Activated CD8-positive, alpha-beta memory T cell treated with anti-CD3 and anti-CD28 coated beads for 1 hour (primary cell): ENCODE measurements around the gene GTF2F2.

Source experiments
- DNase-seq, 2 donors: peaks; one replicate each; pipeline ENCODE4 v3.0.0-alpha.2; 2020; ENCODE audit warnings: low read depth in 1 of 2; ENCODE audit errors: extremely low read depth in 1 of 2

Gene GTF2F2

GRCh38 chr13:45120967-45121831 is 889 bp downstream of the GTF2F2 start:
- no peak for DNase-seq

- no peak for DNase-seq
Measured at GRCh38 chr13:45122941-45123340, 2.6 kb downstream of the GTF2F2 start.

DNA sequence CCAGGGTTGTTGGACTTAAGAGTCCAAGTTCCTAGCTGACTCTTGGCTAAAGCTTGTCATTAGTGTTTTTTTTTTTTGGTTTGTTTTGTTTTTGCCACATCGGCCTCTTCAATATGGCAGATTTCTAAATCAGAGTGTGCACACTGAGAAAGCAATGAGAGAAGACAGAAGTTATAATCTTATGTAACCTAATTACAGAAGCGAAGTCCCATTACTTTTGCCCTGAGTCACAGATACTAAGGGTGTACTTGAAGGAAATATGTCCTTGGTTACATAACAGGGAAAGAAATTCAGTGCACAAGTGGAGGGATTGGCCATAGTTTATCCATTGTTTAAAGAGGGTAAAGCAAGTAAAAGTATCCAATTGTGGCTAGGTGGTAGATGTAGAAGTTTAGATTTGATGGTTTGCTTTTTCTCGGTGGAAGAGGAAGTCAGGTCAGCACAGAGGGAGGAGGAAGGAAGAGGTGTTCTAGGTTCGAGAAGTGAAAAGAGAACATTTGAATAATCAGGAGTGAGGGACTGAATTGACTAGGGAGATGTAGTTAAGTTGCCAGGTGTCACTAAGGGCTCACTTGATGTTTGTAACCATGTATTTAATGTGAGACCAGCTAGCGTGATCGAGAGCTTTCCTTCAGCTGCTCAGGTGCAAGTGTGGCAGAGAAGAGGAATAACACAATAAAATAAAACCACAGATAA is 12.2 kb downstream of the GTF2F2 start:
- no peak for DNase-seq

- DNase-seq = no peak
Measured at GRCh38 chr13:45133396-45134118, 13.2 kb downstream of the GTF2F2 start.

GRCh38 chr13:45136741-45137504 is 16.6 kb downstream of the GTF2F2 start:
- no peak for DNase-seq

- DNase-seq = no peak
Measured at GRCh38 chr13:45137526-45137925, 17.2 kb downstream of the GTF2F2 start.

- no peak for DNase-seq
Measured at GRCh38 chr13:45138282-45138681, 18.0 kb downstream of the GTF2F2 start.

- DNase-seq = no peak
Measured at GRCh38 chr13:45141369-45141768, 21.1 kb downstream of the GTF2F2 start.

GRCh38 chr13:45142440-45143345 is 22.4 kb downstream of the GTF2F2 start:
- no peak for DNase-seq

- no peak for DNase-seq
Measured at GRCh38 chr13:45143346-45143751, 23.0 kb downstream of the GTF2F2 start.

DNA sequence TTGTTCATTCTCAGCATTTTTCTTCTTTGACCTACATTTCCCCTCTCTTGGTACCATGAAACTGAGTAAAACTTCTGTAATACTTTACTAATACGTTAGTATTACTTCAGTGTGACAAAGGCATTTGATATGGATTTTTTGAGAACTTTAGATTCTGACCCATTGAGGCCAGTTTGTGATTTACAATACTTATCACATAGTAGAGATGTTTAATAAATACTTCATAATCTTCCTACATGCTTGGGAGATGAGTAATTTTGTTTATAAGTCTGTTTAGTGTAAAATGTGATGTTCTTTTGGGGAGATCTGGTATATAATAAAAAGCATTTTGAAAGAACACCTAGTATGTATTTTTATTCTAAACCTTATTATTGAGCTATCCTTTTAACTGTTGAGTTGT is 29.7 kb downstream of the GTF2F2 start:
- DNase-seq = no peak

DNA sequence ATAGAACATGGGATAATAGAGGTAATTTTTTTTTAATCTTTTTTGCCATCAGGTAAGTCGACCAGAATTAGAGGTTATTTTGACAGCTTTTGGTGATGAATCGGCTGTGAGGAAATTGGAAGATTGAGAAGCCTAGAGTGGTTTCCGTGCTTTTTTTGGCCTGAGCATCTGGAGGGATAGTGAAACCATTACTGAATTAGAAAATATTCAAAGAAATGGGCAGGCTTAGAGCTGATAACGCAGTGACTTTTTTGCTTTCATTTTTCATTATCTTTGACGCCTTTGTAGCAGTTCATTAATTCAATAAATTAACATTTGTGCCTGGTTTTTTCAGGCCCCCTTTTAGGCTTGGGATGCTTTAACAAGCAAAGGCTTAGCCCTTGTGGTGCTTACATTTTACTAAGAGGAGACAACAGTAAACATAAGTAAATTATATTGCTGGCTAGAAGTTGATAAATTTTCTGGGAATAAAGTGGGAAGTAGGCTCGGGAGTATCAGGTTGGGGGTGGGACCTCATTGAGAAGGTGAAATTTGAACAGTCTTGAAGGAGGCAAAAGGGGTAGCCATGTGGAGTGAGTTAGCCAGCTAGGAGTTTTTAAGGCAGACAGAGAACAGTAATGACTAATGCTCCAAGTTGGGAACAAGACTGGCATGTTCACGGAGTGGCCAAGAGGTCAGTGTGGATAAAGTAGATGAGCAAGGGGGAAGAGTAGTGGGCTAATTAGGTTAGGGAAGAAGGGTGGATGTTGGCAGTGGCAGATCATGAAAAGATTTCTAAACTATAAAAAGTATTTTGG is 36.5 kb downstream of the GTF2F2 start:
- no peak for DNase-seq

DNA sequence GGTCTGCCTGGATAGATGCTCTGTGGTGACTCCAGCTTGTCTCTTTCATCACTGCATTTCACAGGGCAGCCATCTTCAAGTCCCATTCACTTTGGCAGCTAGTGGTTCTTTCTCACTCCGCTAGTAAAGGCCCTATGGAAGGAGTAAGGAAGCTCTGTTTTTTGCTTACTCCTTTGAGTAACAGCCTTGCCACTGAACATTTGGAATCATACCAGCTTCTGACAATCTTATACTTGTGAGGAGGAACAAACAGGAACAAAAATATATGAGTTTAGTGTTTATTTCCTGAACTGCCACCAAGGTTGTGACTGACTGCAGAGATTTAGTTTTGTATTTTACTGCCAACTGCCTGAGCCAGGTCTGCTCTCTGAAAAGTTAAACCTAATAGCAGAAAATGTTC is 41.9 kb downstream of the GTF2F2 start:
- no peak for DNase-seq

DNA sequence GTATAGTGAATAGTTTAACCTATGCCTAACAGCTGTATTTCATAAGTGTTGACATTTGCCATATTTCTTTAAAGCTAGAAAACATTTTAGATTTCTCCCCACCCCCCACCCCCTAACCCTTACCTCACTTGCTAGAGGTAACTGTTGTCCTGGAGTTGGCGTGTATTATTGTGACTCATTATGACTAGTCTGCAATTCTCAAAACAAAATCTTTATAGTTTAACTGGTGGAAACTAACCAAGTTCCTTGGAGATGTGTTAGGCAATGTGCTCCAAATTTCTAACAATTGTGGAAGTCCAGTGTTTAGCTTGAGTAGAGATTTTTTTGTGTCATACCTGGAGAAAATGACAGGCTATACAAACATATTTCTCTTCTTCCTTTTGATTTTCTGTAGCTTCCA is 42.5 kb downstream of the GTF2F2 start:
- no peak for DNase-seq

- DNase-seq = no peak
Measured at GRCh38 chr13:45166858-45167257, 46.5 kb downstream of the GTF2F2 start.

DNA sequence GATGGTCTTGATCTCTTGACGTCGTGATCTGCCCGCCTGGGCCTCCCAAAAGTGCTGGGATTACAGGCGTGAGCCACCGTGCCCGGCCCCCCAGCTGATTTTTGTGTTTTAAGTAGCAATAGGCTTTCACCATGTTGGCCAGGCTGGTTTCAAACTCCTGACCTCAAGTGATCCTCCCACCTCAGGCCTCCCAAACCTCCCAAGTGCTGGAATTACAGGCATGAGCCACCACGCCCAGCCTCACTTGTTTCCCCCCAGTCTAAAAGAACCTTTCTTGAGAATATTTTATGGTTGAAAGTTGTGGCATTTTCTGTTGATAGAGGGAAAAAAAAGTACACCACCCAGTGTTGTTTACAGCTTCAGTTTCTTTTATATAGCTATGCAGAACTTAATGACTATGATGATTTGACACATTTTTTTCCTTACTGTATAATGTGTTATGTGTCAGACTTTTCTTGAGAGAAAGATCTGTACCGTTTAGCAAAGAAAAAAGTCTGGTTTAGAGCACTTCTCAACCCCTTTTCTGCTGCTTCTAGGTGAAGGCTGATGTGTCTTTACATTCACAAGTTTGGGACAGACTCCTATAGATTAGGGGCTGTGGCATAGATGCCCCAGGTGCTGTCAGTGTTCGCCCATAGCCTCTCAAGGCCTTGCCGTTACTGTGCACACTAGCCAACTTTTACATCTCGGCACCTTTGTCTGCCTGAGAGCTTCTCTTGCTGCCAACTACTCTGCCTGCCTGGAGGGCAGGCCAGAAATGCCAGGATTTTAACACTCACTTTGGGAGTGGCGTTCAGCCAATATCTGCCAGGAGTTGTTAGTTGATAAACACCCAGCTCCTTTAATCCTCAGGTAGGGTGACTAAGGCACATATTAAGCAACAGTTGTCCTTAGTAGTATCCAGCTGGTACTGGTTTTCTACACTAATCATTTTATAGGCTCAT is 47.6 kb downstream of the GTF2F2 start:
- no peak for DNase-seq

- DNase-seq = no peak
Measured at GRCh38 chr13:45168555-45168930, 48.2 kb downstream of the GTF2F2 start.

GRCh38 chr13:45174478-45174877 is 54.2 kb downstream of the GTF2F2 start:
- DNase-seq = no peak
